ENCODE results near the gene TBXA2R. TPM values are rescaled to one million over a fixed set of nuclear protein-coding genes. Genes with fewer than 3 reads are reported as not detected.
"Not testable (repeated sequence)": the region's sequence is repeated elsewhere in the genome, so short reads cannot be mapped to it uniquely, and the experiment has no call there.

The TBXA2R gene
- total RNA-seq, 2 experiments from 2014 or later: 2.6 to 2.8 TPM

DNA sequence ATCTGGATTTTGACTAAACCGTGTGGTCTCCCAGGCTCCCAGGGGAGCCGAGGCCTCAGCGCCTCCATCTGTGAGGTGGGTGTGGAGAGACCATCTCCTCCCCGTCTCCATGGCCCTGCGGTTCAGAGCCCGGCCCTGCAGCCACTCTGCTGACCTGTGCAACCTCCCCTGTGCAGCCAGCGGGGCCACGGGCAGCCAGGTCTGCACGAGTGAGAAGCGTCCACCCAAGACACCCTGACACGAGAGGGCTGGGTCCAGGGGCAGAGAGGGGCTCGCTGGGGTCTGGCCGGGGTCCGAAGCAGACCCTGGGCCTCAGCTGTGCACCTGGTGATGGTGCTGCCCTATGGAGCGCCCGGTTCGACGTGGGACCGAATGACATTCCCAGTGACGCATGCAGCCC is 30.3 kb upstream of the TBXA2R start:
- Mint-ChIP-seq H3K27ac (no peak overlapping the region), H3K27me3 (ENCODE audit: low read depth) (no peaks in the 10 kb centered on the region), H3K4me1 (ENCODE audit: low read depth) (no peaks in the 10 kb centered on the region), H3K9me3 (ENCODE audit: insufficient read depth) (no peaks in the 10 kb centered on the region), H3K36me3 (ENCODE audit: low read depth) (peaks cover 5% of the 10 kb centered on the region), H3K4me3 (no peak overlapping the region)
- ChIA-PET POLR2A (no interaction called here), CTCF (no interaction called here)
- ATAC-seq: no peak
- DNase-seq: no peak

DNA sequence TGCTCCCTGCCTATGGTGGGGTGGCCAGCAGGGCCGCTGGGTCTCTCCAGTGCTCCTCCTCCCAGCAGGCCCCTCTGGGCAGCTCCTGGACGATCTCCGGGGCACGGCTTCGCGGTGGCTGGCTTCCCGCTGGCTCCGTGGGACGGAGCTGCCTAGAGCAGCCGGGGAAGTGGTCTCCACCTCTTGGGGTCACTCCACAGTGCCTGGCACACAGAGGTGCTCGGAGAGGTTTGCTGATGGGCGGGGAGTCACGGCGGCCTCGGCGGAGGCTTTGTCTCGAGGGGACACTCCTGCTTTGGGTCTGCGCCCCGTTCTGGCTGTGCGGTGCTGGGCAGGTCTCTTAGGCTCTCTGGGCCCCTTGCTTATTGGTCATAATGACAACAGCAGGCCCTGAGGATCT is 29.8 kb upstream of the TBXA2R start:
- H3K27me3 Mint-ChIP-seq (ENCODE audit: low read depth): no peaks in the 10 kb centered on the region
- no peaks in the 10 kb centered on the region for H3K9me3 Mint-ChIP-seq (ENCODE audit: insufficient read depth)
- no peak for ATAC-seq
- no peaks in the 10 kb centered on the region for H3K4me1 Mint-ChIP-seq (ENCODE audit: low read depth)
- POLR2A ChIA-PET: no interaction called here
- peaks cover 5% of the 10 kb centered on the region for H3K36me3 Mint-ChIP-seq (ENCODE audit: low read depth)
- CTCF ChIA-PET: no interaction called here
- H3K4me3 Mint-ChIP-seq: no peak overlapping the region
- no peak overlapping the region for H3K27ac Mint-ChIP-seq
- no peak for DNase-seq

DNA sequence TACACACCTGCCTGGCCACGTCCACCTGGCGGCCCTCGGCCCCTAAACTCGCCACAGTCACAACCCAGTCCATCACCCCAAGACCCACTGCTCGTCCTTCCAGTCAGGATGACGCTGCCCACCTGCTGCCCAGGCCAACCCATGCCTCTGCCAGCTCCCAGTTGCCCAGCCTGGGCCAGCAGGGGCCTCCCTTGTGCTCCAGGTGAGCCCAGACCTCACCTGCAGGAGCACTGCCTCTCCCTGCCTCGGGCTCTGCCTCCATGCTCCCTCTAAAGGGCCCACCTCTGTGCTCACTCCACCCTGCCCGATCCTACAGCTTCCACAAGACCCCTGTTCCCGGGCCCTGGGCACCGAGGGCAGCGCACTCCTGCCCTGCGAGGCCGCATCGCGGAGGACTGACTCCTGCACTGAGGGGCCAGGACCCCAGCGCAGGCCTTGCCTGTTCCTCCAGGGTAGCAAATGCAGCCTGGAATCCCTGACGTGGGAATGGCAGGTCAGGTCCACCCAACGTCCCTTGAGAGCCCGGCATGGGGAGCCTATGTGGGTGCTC is 27.9 kb upstream of the TBXA2R start:
- ChIA-PET POLR2A (no interaction called here), CTCF (no interaction called here)
- Mint-ChIP-seq H3K27me3 (ENCODE audit: low read depth) (no peaks in the 10 kb centered on the region), H3K4me1 (ENCODE audit: low read depth) (no peaks in the 10 kb centered on the region), H3K4me3 (no peak overlapping the region), H3K9me3 (ENCODE audit: insufficient read depth) (no peaks in the 10 kb centered on the region), H3K36me3 (ENCODE audit: low read depth) (no peaks in the 10 kb centered on the region), H3K27ac (no peak overlapping the region)
- no peak for ATAC-seq
- DNase-seq: no peak

DNA sequence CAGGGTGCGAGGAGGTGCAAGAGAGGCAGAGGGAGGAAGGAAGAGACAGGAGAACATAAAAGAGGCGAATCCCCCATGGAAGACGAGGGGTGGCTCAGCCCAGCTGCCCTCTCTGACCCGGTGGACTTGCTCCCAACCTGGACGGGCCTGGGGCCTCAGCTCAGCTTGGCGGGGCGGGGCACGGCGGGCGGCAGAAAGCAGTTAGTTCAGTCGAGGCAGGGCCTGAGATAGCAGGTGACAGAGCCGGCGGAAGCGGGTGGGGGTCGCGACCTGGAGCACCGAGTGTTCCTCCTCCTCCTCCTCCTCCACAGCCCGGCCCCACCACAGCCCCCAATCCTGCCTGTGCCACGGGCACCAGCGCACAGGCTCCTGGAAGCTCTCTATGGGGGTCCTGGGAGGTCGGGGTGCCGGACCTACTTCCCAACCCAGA is 26.9 kb upstream of the TBXA2R start:
- ChIA-PET POLR2A (no interaction called here), CTCF (interaction anchor here (1.5 kb wide), 1 partner anchor 48 kb away, joined by 3 read pairs; the partner anchor contains the start of gene GIPC3)
- no peak for DNase-seq
- no peaks in the 10 kb centered on the region for H3K9me3 Mint-ChIP-seq (ENCODE audit: insufficient read depth)
- no peak overlapping the region for H3K27ac Mint-ChIP-seq
- no peaks in the 10 kb centered on the region for H3K27me3 Mint-ChIP-seq (ENCODE audit: low read depth)
- no peak overlapping the region for H3K4me3 Mint-ChIP-seq
- no peaks in the 10 kb centered on the region for H3K4me1 Mint-ChIP-seq (ENCODE audit: low read depth)
- H3K36me3 Mint-ChIP-seq (ENCODE audit: low read depth): no peaks in the 10 kb centered on the region
- no peak for ATAC-seq

DNA sequence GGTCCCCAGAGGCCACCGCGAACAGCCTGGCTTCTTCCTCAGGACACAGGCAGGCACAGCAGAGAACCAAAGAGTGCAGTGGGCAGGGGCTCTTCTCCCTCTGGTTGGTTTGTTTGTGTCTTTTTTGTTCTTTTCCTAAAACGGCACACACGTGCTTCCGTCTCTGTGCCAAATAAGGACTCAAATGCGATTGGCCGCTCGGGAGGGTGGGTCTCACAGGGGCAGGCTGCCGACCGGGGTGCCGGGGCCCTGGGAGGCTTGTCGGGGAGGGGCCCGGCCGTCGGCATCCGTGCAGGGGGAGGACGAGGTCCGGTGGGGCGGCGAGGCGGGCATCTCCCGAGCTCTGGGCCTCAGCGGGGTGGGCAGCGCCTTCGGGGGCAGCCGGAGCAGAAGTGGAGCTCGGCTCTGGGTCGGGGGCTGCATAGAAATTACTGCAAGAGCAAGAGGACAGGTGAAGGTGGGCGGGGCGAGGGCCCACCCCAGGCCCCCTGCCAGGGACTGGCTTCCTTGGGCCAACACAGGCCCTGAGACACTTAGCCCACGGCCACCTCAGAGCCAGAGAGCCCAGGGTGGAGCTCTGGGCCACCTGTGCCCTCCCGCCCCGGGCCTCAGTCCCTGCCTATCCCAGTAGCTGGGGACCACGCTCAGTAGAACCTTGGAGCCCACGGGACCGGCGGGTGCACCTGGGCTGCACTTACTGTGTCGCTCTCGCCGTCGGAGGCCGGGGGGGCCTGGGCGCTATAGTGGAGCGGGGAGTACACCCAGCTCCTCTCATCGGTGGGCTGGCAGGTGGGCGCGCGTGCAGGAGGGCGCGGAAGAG is 26.3 kb upstream of the TBXA2R start:
- Mint-ChIP-seq H3K4me1 (ENCODE audit: low read depth) (no peaks in the 10 kb centered on the region), H3K36me3 (ENCODE audit: low read depth) (no peaks in the 10 kb centered on the region), H3K9me3 (ENCODE audit: insufficient read depth) (no peaks in the 10 kb centered on the region), H3K27ac (no peak overlapping the region), H3K27me3 (ENCODE audit: low read depth) (no peaks in the 10 kb centered on the region), H3K4me3 (no peak overlapping the region)
- ATAC-seq (no peak), DNase-seq (no peak)
- ChIA-PET POLR2A (interaction anchor here (0.6 kb wide), 1 partner anchor 128 kb away, joined by 3 read pairs; no protein-coding TSS in a partner anchor), CTCF (interaction anchor here (1.5 kb wide), 1 partner anchor 47 kb away, joined by 3 read pairs; the partner anchor contains the start of gene GIPC3)

DNA sequence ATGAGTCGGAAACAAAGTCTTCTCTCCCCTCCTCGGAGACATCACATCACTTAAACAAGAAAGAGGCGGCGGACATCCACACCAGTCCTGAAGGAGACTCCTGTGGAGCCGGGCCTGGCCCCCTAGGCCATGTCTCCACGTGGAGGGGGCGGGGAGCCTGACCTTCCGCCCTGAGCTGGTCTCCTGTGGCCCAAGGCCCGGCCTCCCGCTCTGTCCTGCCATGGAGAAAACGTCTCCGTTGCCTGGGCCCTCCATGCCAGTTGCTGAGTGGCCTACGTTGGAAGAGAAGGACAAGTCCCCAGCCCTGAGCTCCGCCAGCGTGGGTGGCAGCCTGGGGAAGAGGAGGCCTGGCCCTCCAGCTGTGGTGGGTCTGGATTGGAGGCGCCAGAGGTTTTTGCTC is 25.4 kb upstream of the TBXA2R start:
- Mint-ChIP-seq H3K4me3 (no peak overlapping the region), H3K27ac (no peak overlapping the region), H3K27me3 (ENCODE audit: low read depth) (no peaks in the 10 kb centered on the region), H3K9me3 (ENCODE audit: insufficient read depth) (no peaks in the 10 kb centered on the region), H3K36me3 (ENCODE audit: low read depth) (no peaks in the 10 kb centered on the region), H3K4me1 (ENCODE audit: low read depth) (peaks cover 4% of the 10 kb centered on the region)
- DNase-seq (no peak), ATAC-seq (no peak)
- POLR2A ChIA-PET: interaction anchor here (0.6 kb wide), 1 partner anchor 127 kb away, joined by 3 read pairs; no protein-coding TSS in a partner anchor
- CTCF ChIA-PET: interaction anchor here (1.5 kb wide), 1 partner anchor 47 kb away, joined by 3 read pairs; the partner anchor contains the start of gene GIPC3

DNA sequence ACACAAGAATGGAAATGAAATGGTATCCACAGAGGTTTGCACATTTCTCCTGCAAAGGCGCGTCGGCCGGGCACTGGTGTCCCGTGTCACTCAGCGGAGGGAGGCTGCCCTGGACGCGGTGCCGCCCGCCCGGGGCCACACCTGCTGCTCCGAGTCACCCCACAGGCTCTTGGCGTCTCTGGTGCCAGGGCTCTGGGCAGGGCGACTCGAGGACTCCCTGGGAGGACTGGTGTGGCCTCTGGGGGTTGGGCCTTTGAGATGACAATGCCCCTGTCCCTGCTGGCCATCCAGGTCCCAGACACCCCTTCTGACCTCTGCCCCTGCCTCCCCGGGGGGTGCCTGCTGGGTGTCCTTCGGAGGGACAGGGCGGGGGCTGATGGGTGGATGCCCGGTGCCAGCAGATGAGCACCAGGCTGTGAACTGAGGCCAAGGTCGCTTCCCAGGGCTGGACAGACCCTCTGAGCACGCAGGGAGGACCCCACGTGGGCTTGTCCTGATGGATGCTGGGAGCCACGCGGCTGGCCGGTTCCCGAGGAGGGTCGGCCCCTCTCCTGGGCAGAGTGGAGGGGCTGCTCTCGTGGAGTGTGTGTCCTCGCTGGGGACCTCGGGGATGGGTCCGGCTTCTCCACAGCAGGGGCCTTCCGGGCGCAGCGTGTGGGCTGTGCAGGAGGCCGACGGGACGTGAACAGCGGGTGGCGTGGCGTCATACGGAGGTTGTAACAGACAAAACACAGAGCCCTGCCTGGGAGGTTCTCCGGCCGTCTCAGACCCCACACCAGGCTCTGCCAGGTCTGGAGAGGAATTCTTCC is 24.6 kb upstream of the TBXA2R start:
- Mint-ChIP-seq H3K4me1 (ENCODE audit: low read depth) (peaks cover 10% of the 10 kb centered on the region), H3K4me3 (no peak overlapping the region), H3K27ac (no peak overlapping the region), H3K9me3 (ENCODE audit: insufficient read depth) (no peaks in the 10 kb centered on the region), H3K27me3 (ENCODE audit: low read depth) (no peaks in the 10 kb centered on the region), H3K36me3 (ENCODE audit: low read depth) (no peaks in the 10 kb centered on the region)
- ATAC-seq (no peak), DNase-seq (no peak)
- ChIA-PET CTCF (no interaction called here), POLR2A (no interaction called here)

DNA sequence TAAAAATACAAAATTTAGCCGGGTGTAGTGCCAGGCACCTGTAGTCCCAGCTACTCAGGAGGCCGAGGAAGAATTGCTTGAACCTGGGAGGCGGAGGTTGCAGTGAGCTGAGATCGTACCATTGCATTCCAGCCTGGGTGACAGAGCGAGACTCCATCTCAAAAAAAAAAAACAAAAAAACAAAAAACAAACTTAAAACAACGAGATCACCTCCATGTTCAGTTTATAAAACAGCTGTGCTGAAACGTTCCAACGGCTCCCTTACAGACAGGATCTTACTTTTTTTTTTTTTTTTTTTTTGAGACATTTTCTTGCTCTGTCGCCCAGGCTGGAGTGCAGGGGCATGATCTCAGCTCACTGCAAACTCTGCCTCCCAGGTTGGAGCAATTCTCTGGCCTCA is 22.1 kb upstream of the TBXA2R start:
- H3K4me1 Mint-ChIP-seq (ENCODE audit: low read depth): peaks cover 32% of the 10 kb centered on the region
- H3K9me3 Mint-ChIP-seq (ENCODE audit: insufficient read depth); H3K27me3 Mint-ChIP-seq (ENCODE audit: low read depth); CTCF ChIA-PET; H3K27ac Mint-ChIP-seq; POLR2A ChIA-PET; H3K4me3 Mint-ChIP-seq; H3K36me3 Mint-ChIP-seq (ENCODE audit: low read depth); DNase-seq; ATAC-seq: not testable (repeated sequence)

DNA sequence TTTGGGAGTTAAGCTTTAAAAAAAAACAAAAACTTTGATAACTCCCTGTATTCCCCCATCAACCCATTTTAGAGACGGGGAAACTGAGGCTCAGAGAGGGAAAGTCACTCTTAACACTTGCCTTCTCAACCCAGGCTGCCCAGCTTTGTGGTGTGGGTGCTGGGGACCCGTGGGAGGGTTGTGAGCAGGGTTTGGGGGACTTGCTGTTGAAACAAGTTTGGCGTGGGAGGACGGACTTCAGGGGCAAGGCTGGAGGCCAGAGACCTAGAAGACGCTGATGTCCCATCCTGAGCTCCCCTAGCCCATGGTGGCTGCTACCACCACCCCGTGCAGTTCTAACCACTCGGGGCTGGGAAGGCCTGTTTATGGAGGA is 20.7 kb upstream of the TBXA2R start:
- Mint-ChIP-seq H3K27me3 (ENCODE audit: low read depth) (no peaks in the 10 kb centered on the region), H3K27ac (peak overlapping the region; percentile 99), H3K9me3 (ENCODE audit: insufficient read depth) (no peaks in the 10 kb centered on the region), H3K36me3 (ENCODE audit: low read depth) (no peaks in the 10 kb centered on the region), H3K4me1 (ENCODE audit: low read depth) (peaks cover 32% of the 10 kb centered on the region), H3K4me3 (peak overlapping the region; percentile 82)
- ChIA-PET POLR2A (no interaction called here), CTCF (interaction anchor here (1.1 kb wide), 1 partner anchor 9 kb away, joined by 5 read pairs; no protein-coding TSS in a partner anchor)
- DNase-seq (no peak), ATAC-seq (no peak)

DNA sequence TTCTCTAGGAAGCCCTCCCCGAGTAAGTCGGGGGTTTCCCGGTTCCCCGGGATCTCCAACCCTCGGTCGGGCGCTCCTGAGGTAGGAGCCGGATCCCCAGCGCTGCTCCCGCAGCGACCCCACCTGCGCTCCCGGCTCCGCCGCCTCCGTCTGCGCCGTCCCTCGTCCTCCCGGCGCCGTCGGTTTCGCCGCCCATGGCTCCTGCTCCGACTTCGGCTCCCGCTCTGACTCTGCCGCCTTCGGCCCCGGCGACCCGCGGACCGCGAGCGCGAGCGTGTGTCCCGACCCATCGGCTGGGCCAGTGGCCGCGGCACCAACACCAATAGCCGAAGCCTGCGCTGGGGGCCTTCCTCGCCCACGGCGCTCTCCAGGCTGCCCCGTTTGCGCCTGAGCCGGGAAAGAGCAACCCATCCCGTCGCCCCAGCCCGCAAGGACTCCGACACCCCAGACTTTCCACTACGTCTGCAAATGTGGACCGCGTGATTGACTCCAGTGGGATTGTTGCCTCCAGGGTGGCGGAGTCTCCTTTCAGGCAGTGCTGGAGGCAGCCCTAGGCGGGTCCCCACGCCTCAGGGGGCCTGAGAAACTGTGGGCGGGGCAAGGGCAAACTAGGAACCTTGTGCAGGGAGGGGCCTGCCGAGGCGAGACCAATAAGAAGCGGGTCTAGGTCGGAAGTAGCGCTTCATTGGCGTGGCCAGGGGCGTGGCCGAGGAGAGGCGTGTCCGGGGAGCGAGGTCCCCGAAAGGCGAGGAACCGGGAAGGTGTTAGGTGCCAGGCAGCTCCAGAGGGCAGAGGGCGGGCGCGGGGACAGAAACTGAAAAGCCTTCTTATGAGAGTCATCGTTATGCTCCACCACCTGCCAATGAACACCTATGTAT is 20.0 kb upstream of the TBXA2R start, which contains the start of gene CACTIN:
TSS of gene CACTIN (minus strand) at position 318 of the 878 bp plus-strand sequence. CDS start at position 290, 28 bp downstream.
- Mint-ChIP-seq H3K9me3 (ENCODE audit: insufficient read depth) (no peaks in the 10 kb centered on the region), H3K4me1 (ENCODE audit: low read depth) (peaks cover 32% of the 10 kb centered on the region), H3K36me3 (ENCODE audit: low read depth) (peaks cover 2% of the 10 kb centered on the region), H3K27ac (peak within 1 kb of the TSS; percentile 99), H3K27me3 (ENCODE audit: low read depth) (no peaks in the 10 kb centered on the region), H3K4me3 (peak within 1 kb of the TSS; percentile 82)
- CTCF ChIA-PET: interaction anchor here (1.1 kb wide), 1 partner anchor 8 kb away, joined by 5 read pairs; no protein-coding TSS in a partner anchor
- DNase-seq: peak; percentile 99
- peak; percentile 97 for ATAC-seq
- POLR2A ChIA-PET: no interaction called here

DNA sequence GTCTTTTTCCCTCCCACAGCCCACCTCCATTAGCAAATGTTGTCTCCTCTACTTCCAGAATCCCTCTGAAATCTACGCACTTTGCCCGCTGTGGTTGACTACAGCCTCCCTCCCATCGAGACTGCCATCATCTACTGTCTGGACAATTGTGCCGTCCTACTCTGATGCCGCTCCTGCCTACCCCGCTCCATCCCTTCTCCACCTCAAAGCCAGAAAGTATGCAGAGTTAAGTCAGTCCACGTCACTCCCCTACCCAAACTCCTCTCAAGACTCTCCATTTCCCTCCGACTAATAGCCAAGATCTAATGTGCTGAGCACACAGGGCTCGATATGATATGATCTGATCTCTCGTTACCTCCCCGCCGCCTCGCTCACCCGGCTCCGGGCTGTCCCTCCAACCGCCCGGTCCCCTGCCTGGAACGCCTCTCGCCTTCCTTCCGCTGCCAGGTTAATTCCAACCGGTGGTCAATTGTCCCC is 19.4 kb upstream of the TBXA2R start:
- CTCF ChIA-PET: no interaction called here
- Mint-ChIP-seq H3K4me3 (peak overlapping the region; percentile 82), H3K9me3 (ENCODE audit: insufficient read depth) (no peaks in the 10 kb centered on the region)

More for the DNA sequence above, 19.4 kb upstream of the TBXA2R start:
- Mint-ChIP-seq H3K27me3 (ENCODE audit: low read depth) (no peaks in the 10 kb centered on the region), H3K36me3 (ENCODE audit: low read depth) (peaks cover 2% of the 10 kb centered on the region), H3K4me1 (ENCODE audit: low read depth) (peaks cover 32% of the 10 kb centered on the region), H3K27ac (peak overlapping the region; percentile 99)
- DNase-seq (no peak), ATAC-seq (peak; percentile 10)
- POLR2A ChIA-PET: no interaction called here
